B cell (primary cell): Measurements from ENCODE around the gene NDUFA12. TPM values are rescaled to one million over a fixed set of nuclear protein-coding genes. Genes with fewer than 3 reads are reported as not detected.

Experiments
- ATAC-seq: fragments of 200-7000 bp; cut with Tn5 transposase; one replicate; pipeline ENCODE4 v1.10.0; 2021; ENCODE audit warnings: low read depth, mild to moderate bottlenecking, moderate number of reproducible peaks, moderate library complexity
- CTCF ChIA-PET: fragments of 350-600 bp; sonication (Branson Sonifier 250); formaldehyde crosslinking; loops from one replicate; lab custom pipeline; 2021; ENCODE audit warnings: antibody characterized with exemption, inconsistent platforms; lab: Charles Lee
- POLR2A ChIA-PET: fragments of 350-600 bp; sonication (Branson Sonifier 250); formaldehyde crosslinking; loops from one replicate; lab custom pipeline; 2021; ENCODE audit warnings: antibody characterized with exemption; lab: Charles Lee
- DNase-seq: peaks from one replicate; pipeline ENCODE4 v3.0.0; 2013
- H2AFZ ChIP-seq: 2 replicates; pipeline ENCODE4 v1.6.1; 2012; ENCODE audit warnings: mild to moderate bottlenecking, low read depth, low read length; ENCODE audit not compliant: insufficient read depth, poor library complexity, severe bottlenecking
- H3K27ac ChIP-seq, 2 donors: 1 replicate in 1 of 2; 2 replicates in 1 of 2; pipeline ENCODE4 v1.5.1; 2012 to 2013; ENCODE audit warnings: low read length in 2 of 2, mild to moderate bottlenecking in 2 of 2, moderate library complexity in 1 of 2
- H3K27me3 ChIP-seq, 4 experiments: fragments of 200-600 bp in 1 of 4; sonication (generic) in 1 of 4; replicated peaks in 1 of 4; 1 replicate in 2 of 4; 2 replicates in 2 of 4; pipeline versions ENCODE4 v1.6.1 to v1.7.0; 2013 to 2016; ENCODE audit warnings: low read length in 3 of 4, mild to moderate bottlenecking in 2 of 4, mixed read lengths in 1 of 4, moderate library complexity in 1 of 4; ENCODE audit not compliant: insufficient read depth in 4 of 4, control insufficient read depth in 3 of 4; ENCODE audit errors: control extremely low read depth in 1 of 4
- H3K36me3 ChIP-seq, 2 experiments: replicated peaks in 1 of 2; 1 replicate in 1 of 2; 2 replicates in 1 of 2; pipeline versions ENCODE4 v1.6.1 to v1.7.1; 2013; ENCODE audit warnings: low read length in 1 of 2; ENCODE audit not compliant: insufficient read depth in 2 of 2, control insufficient read depth in 1 of 2; ENCODE audit errors: control extremely low read depth in 1 of 2, extremely low read depth in 1 of 2
- H3K4me1 ChIP-seq, 2 donors: fragments of 200-600 bp in 1 of 2; sonication (generic) in 1 of 2; 1 replicate in 1 of 2; 2 replicates in 1 of 2; pipeline versions ENCODE4 v1.5.1 to v1.6.1; 2013 to 2017; ENCODE audit warnings: low read length in 2 of 2; ENCODE audit not compliant: control insufficient read depth in 2 of 2, insufficient read depth in 2 of 2
- H3K4me2 ChIP-seq: replicated peaks from 2 replicates; pipeline ENCODE3; 2012; ENCODE audit warnings: mild to moderate bottlenecking, low read depth, low read length; ENCODE audit not compliant: poor library complexity, severe bottlenecking
- H3K4me3 ChIP-seq, 5 experiments: fragments of 200-600 bp in 1 of 5; sonication (generic) in 1 of 5; 1 replicate in 3 of 5; 2 replicates in 2 of 5; pipeline versions ENCODE4 v1.5.1 to v1.7.0; 2011 to 2016; ENCODE audit warnings: low read length in 4 of 5, mild to moderate bottlenecking in 4 of 5, low read depth in 2 of 5, control low read depth in 1 of 5, moderate library complexity in 1 of 5; ENCODE audit not compliant: insufficient read depth in 1 of 5; ENCODE audit errors: control extremely low read depth in 1 of 5, extremely low read depth in 1 of 5
- H3K79me2 ChIP-seq: fragments of 200-600 bp; sonication (generic); one replicate; pipeline ENCODE4 v1.6.0; 2016; ENCODE audit warnings: low read length; ENCODE audit not compliant: control insufficient read depth, insufficient read depth
- H3K9ac ChIP-seq: fragments of 200-600 bp; sonication (generic); 2 replicates; pipeline ENCODE4 v1.6.1; 2017; ENCODE audit warnings: mild to moderate bottlenecking, low read length, moderate library complexity
- H3K9me3 ChIP-seq, 3 donors: one replicate each; pipeline versions ENCODE4 v1.6.1 to v1.7.1; 2013; ENCODE audit warnings: low read length in 2 of 3; ENCODE audit not compliant: control insufficient read depth in 2 of 3, insufficient read depth in 1 of 3; ENCODE audit errors: control extremely low read depth in 1 of 3
- H4K20me1 ChIP-seq: 2 replicates; pipeline ENCODE4 v1.6.0; 2012; ENCODE audit warnings: mild to moderate bottlenecking, low read length; ENCODE audit not compliant: insufficient read depth, control insufficient read depth, poor library complexity, severe bottlenecking
- H3K27ac Mint-ChIP-seq: one replicate; pipeline ENCODE4 v1.8.0; 2021; ENCODE audit warnings: mixed read lengths
- H3K27me3 Mint-ChIP-seq: one replicate; pipeline ENCODE4 v1.8.0; 2021; ENCODE audit warnings: mixed read lengths
- H3K4me1 Mint-ChIP-seq: one replicate; pipeline ENCODE4 v1.8.0; 2021; ENCODE audit warnings: mixed read lengths
- H3K4me3 Mint-ChIP-seq: one replicate; pipeline ENCODE4 v1.8.0; 2021; ENCODE audit warnings: mixed read lengths
- H3K9me3 Mint-ChIP-seq: one replicate; pipeline ENCODE4 v1.8.0; 2022; ENCODE audit warnings: mixed read lengths; ENCODE audit not compliant: insufficient read depth
- EZH2 ChIP-seq: IDR thresholded peaks from 2 replicates; pipeline ENCODE4 v1.6.1; 2012; ENCODE audit warnings: borderline replicate concordance, low read depth, mild to moderate bottlenecking, moderate library complexity, low read length; ENCODE audit not compliant: insufficient read depth, poor library complexity, severe bottlenecking
- WGBS: methylation state at CpG from one replicate; pipeline ENCODE4 v1.1.5; 2013; ENCODE audit warnings: missing lambda C conversion rate; ENCODE audit not compliant: insufficient coverage; 5-methylcytosine and 5-hydroxymethylcytosine counted together
- intact Hi-C: fragments of 100-400 bp; cut with micrococcal nuclease; formaldehyde crosslinking; loops from one replicate; pipeline ENCODE4 v1.10.0; 2022
- polyA plus RNA-seq: library from polyadenylated mRNA; depleted of rRNA; stranded (reverse); fragments of >200 nt; gene quantifications from 2 replicates; pipeline ENCODE4 v1.2.3, GENCODE V29; 2012
- total RNA-seq, 2 donors: library from RNA; stranded (reverse); fragments of 120-200 nt in 1 of 2; gene quantifications; 1 replicate in 1 of 2; 2 replicates in 1 of 2; pipeline versions ENCODE4 v1.2.3 to v1.2.4, GENCODE V29; 2013 to 2022
- TF ChIP-seq, protein P1 (sequence below): fragments of 200-600 bp; IDR thresholded peaks from one replicate; pipeline ENCODE4 v1.8.0; 2022; ENCODE audit warnings: antibody characterized with exemption, mild to moderate bottlenecking

NDUFA12 gene
- total and polyA plus RNA-seq, 2 donors (not counting 1 experiment from before 2014, with no cell fraction given): 41.7 to 51.8 TPM

DNA sequence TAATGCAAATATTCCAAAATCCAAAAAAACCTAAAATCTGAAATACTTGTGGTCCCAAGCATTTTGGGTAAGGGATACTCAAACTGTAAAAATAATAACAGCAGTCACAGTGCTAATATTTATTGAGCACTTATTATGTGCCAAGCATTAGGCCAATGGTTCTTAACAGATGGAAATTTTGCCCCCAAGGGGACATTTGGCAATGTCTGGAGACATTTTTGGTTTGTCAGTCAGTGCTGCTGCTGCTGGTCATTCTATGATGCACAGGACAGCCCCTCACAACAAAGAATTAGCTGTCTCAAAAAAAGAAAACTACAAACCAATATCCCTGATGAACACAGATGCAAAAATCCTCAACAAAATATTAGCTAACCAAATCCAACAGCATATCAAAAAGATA, 5.8 kb downstream of the NDUFA12 start:
- Mint-ChIP-seq H3K4me1 (peaks cover 32% of the 10 kb centered on the region), H3K9me3 (no peaks in the 10 kb centered on the region), H3K27ac (no peak overlapping the region), H3K4me3 (no peak overlapping the region), H3K27me3 (no peaks in the 10 kb centered on the region)
- H3K4me3 ChIP-seq: no peak overlapping the region
- H3K4me1 ChIP-seq: peaks cover 5 to 20% of the 10 kb centered on the region in 2 donors
- H3K27me3 ChIP-seq: no peaks in the 10 kb centered on the region
- peaks cover 76% of the 10 kb centered on the region for H3K79me2 ChIP-seq
- H3K27ac ChIP-seq: no peak overlapping the region
- H4K20me1 ChIP-seq: peaks cover 20% of the 10 kb centered on the region
- ChIA-PET CTCF (no interaction called here), POLR2A (no interaction called here)
- H3K36me3 ChIP-seq: peaks cover 0 to 29% of the 10 kb centered on the region in 2 experiments
- TF ChIP-seq EZH2: no peak
- TF ChIP-seq, protein P1, sequence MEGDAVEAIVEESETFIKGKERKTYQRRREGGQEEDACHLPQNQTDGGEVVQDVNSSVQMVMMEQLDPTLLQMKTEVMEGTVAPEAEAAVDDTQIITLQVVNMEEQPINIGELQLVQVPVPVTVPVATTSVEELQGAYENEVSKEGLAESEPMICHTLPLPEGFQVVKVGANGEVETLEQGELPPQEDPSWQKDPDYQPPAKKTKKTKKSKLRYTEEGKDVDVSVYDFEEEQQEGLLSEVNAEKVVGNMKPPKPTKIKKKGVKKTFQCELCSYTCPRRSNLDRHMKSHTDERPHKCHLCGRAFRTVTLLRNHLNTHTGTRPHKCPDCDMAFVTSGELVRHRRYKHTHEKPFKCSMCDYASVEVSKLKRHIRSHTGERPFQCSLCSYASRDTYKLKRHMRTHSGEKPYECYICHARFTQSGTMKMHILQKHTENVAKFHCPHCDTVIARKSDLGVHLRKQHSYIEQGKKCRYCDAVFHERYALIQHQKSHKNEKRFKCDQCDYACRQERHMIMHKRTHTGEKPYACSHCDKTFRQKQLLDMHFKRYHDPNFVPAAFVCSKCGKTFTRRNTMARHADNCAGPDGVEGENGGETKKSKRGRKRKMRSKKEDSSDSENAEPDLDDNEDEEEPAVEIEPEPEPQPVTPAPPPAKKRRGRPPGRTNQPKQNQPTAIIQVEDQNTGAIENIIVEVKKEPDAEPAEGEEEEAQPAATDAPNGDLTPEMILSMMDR: no peak
- no peak for ATAC-seq
- DNase-seq: no peak
- intact Hi-C loops: no loop called here
- no peak overlapping the region for H3K4me2 ChIP-seq
- no peak overlapping the region for H3K9ac ChIP-seq
- H3K9me3 ChIP-seq: no peaks in the 10 kb centered on the region
- no peak overlapping the region for H2AFZ ChIP-seq

DNA sequence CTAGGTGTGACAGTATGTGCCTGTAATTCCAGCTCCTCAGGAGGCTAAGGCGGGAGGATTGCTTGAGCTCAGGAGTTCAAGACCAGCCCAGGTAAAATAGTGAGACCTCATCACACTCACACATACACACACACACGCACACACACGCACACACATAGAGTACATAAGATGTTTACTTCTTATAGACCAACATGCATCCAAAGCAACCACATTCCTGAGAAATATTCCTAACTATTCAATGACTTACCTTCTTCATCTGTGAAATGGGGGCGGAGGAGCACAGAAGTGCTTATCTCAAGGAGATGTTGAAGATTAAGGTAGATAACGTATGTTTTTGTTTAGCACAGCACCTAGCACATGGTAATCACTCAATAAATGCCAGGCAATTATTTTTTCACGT, 6.4 kb downstream of the NDUFA12 start:
- Histone ChIP-seq H3K79me2 (peaks cover 74% of the 10 kb centered on the region), H3K27me3 (no peaks in the 10 kb centered on the region), H3K4me1 (peaks cover 4 to 15% of the 10 kb centered on the region in 2 donors), H3K4me2 (no peak overlapping the region), H3K27ac (no peak overlapping the region), H2AFZ (no peak overlapping the region), H4K20me1 (peaks cover 20% of the 10 kb centered on the region), H3K9ac (no peak overlapping the region), H3K4me3 (no peak overlapping the region), H3K36me3 (peaks cover 0 to 34% of the 10 kb centered on the region in 2 experiments), H3K9me3 (no peaks in the 10 kb centered on the region)
- no peak overlapping the region for H3K27ac Mint-ChIP-seq
- peaks cover 29% of the 10 kb centered on the region for H3K4me1 Mint-ChIP-seq
- H3K27me3 Mint-ChIP-seq: no peaks in the 10 kb centered on the region
- CTCF ChIA-PET: no interaction called here
- DNase-seq: no peak
- intact Hi-C loops: no loop called here
- no peak overlapping the region for H3K4me3 Mint-ChIP-seq
- H3K9me3 Mint-ChIP-seq: no peaks in the 10 kb centered on the region
- POLR2A ChIA-PET: no interaction called here
- TF ChIP-seq, protein P1: no peak
- TF ChIP-seq EZH2: no peak
- ATAC-seq: no peak
- 80% methylated on average over 1 of the region's 6 CpGs for WGBS
